Astrocyte (in vitro differentiated cells and primary cell): ENCODE results near the gene GLRA1. TPM values are rescaled to one million over a fixed set of nuclear protein-coding genes. Genes with fewer than 3 reads are reported as not detected.

Experiments used
- DNase-seq: peaks from one replicate; pipeline ENCODE4 v3.0.0-alpha.2; 2010; ENCODE audit warnings: low read depth
- FAIRE-seq: peaks from 2 replicates; lab custom pipeline; 2011; peaks lifted over from hg19 to GRCh38; lab: Jason Lieb, UNC
- H2AFZ ChIP-seq: 2 replicates; pipeline ENCODE4 v1.6.0; 2012; ENCODE audit warnings: low read depth, low read length, inconsistent platforms
- H3K27ac ChIP-seq: 2 replicates; pipeline ENCODE4 v1.5.1; 2011; ENCODE audit warnings: low read depth, low read length, inconsistent platforms
- H3K27me3 ChIP-seq: 2 replicates; pipeline ENCODE4 v1.6.0; 2011; ENCODE audit warnings: low read length, inconsistent platforms; ENCODE audit not compliant: insufficient read depth
- H3K36me3 ChIP-seq: 2 replicates; pipeline ENCODE4 v1.5.1; 2011; ENCODE audit warnings: low read length, inconsistent platforms; ENCODE audit not compliant: insufficient read depth
- H3K4me1 ChIP-seq: 2 replicates; pipeline ENCODE4 v1.5.1; 2011; ENCODE audit warnings: low read length, inconsistent platforms; ENCODE audit not compliant: insufficient read depth
- H3K4me2 ChIP-seq: 2 replicates; pipeline ENCODE4 v1.6.0; 2012; ENCODE audit warnings: low read length, inconsistent platforms
- H3K4me3 ChIP-seq: 2 replicates; pipeline ENCODE4 v1.5.1; 2011; ENCODE audit warnings: low read depth, mild to moderate bottlenecking, low read length, inconsistent platforms; ENCODE audit not compliant: insufficient read depth
- H3K79me2 ChIP-seq: 2 replicates; pipeline ENCODE4 v1.6.0; 2012; ENCODE audit warnings: mild to moderate bottlenecking, low read length, inconsistent platforms; ENCODE audit not compliant: insufficient read depth
- H3K9ac ChIP-seq: 2 replicates; pipeline ENCODE4 v1.6.0; 2012; ENCODE audit warnings: mild to moderate bottlenecking, low read length, inconsistent platforms
- H3K9me3 ChIP-seq: 2 replicates; pipeline ENCODE4 v1.5.1; 2012; ENCODE audit warnings: low read depth, mild to moderate bottlenecking, low read length, inconsistent platforms; ENCODE audit not compliant: insufficient read depth
- H4K20me1 ChIP-seq: 2 replicates; pipeline ENCODE4 v1.6.0; 2012; ENCODE audit warnings: low read length, inconsistent platforms; ENCODE audit not compliant: insufficient read depth
- H3K27ac Mint-ChIP-seq: one replicate; pipeline ENCODE4 v1.8.0; 2021; ENCODE audit warnings: mild to moderate bottlenecking, mixed read lengths; ENCODE audit not compliant: unreplicated experiment
- H3K27me3 Mint-ChIP-seq: one replicate; pipeline ENCODE4 v1.8.0; 2021; ENCODE audit warnings: low read depth, mixed read lengths; ENCODE audit not compliant: unreplicated experiment
- H3K36me3 Mint-ChIP-seq: one replicate; pipeline ENCODE4 v1.8.0; 2021; ENCODE audit warnings: low read depth, mixed read lengths; ENCODE audit not compliant: unreplicated experiment
- H3K4me1 Mint-ChIP-seq: one replicate; pipeline ENCODE4 v1.8.0; 2021; ENCODE audit warnings: low read depth, mixed read lengths; ENCODE audit not compliant: unreplicated experiment
- H3K4me3 Mint-ChIP-seq: one replicate; pipeline ENCODE4 v1.8.0; 2021; ENCODE audit warnings: mild to moderate bottlenecking, moderate library complexity, mixed read lengths; ENCODE audit not compliant: unreplicated experiment
- H3K9me3 Mint-ChIP-seq: one replicate; pipeline ENCODE4 v1.8.0; 2021; ENCODE audit warnings: mild to moderate bottlenecking, mixed read lengths; ENCODE audit not compliant: unreplicated experiment
- CTCF ChIP-seq: IDR thresholded peaks from 2 replicates; pipeline ENCODE4 v1.5.1; 2011; ENCODE audit warnings: low read depth, mild to moderate bottlenecking, inconsistent platforms, low read length, moderate library complexity; ENCODE audit not compliant: insufficient read depth
- EZH2 ChIP-seq: IDR thresholded peaks from 2 replicates; pipeline ENCODE4 v1.6.1; 2012; ENCODE audit warnings: mild to moderate bottlenecking, low read length, inconsistent platforms; ENCODE audit not compliant: insufficient read depth
- total RNA-seq: library from RNA; stranded (reverse); gene quantifications from 2 replicates; pipeline ENCODE4 v1.2.1, GENCODE V29; 2021

The GLRA1 gene
- total RNA-seq, 1 donor from 2014 or later = not detected

DNA sequence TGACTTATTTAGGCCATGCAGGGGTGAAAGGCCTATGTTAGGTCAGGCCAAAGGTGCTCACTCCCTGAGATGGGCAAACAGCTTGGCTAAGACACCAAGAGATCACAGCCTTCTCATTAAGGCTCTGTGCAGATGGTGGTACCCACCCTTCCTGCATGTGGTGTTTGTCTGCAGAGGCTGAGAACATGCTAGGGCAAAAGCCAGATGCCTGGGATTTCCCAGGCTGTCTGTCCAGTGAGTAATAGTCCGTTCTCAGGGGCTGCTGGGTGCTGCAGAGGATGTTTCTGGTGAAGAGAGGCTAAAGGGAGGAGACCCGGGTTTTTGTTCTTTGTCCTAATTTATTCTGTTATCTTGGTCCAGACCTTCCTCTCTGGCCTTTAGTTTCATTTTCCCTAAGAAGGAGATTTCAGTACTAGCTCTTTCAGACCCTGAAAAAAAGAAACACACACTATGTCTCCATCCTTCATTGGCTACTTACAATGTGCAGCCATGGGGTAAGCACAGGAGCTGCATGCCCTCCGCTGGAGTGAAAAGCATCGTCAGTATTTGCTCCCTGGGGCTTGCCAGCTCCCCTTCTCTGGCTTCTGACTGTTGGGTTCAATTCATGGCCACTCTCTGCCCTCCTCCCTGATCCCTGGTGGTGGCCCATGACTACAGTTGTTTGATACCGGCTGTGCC is 23.4 kb upstream of the GLRA1 start:
- no peak overlapping the region for H3K4me2 ChIP-seq
- H3K4me1 ChIP-seq = no peaks in the 10 kb centered on the region
- Mint-ChIP-seq H3K4me1 (peaks cover 30% of the 10 kb centered on the region), H3K4me3 (no peak overlapping the region), H3K36me3 (no peaks in the 10 kb centered on the region), H3K9me3 (no peaks in the 10 kb centered on the region), H3K27me3 (no peaks in the 10 kb centered on the region), H3K27ac (no peak overlapping the region)
- no peaks in the 10 kb centered on the region for H4K20me1 ChIP-seq
- no peak for TF ChIP-seq CTCF
- TF ChIP-seq EZH2 = no peak
- H3K9ac ChIP-seq = no peak overlapping the region
- H3K36me3 ChIP-seq = no peaks in the 10 kb centered on the region
- H2AFZ ChIP-seq = no peak overlapping the region
- H3K27me3 ChIP-seq = no peaks in the 10 kb centered on the region
- no peaks in the 10 kb centered on the region for H3K9me3 ChIP-seq
- no peak for DNase-seq
- H3K27ac ChIP-seq = no peak overlapping the region
- FAIRE-seq = no peak
- no peak overlapping the region for H3K4me3 ChIP-seq
- H3K79me2 ChIP-seq = no peaks in the 10 kb centered on the region

DNA sequence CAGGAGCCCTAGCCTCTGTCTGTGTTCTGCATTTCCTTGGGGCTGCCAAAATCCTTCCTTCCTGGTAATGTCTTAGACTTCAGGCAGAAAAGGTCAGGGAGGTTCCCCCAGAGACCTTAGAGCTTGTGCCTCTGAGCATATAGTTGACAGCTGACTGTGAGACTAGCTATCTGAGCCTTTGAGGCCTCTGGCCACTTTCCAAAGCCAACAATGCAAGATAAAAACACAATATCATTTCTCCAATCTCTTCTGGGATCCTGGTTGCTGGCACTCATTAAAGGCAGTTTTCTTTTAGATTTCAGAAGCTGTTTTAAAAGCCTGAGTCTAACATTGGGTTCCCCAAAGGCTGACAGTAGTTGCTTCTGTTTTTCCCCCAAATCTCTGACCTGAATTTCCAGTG is 13.2 kb upstream of the GLRA1 start:
- Histone ChIP-seq H3K4me3 (no peak overlapping the region), H3K9ac (no peak overlapping the region), H3K27me3 (no peaks in the 10 kb centered on the region), H3K9me3 (no peaks in the 10 kb centered on the region), H3K79me2 (no peaks in the 10 kb centered on the region), H3K36me3 (no peaks in the 10 kb centered on the region), H4K20me1 (no peaks in the 10 kb centered on the region), H3K4me1 (no peaks in the 10 kb centered on the region), H3K4me2 (no peak overlapping the region), H3K27ac (no peak overlapping the region), H2AFZ (no peak overlapping the region)
- no peaks in the 10 kb centered on the region for H3K9me3 Mint-ChIP-seq
- H3K27ac Mint-ChIP-seq = no peak overlapping the region
- no peaks in the 10 kb centered on the region for H3K36me3 Mint-ChIP-seq
- peaks cover 6% of the 10 kb centered on the region for H3K27me3 Mint-ChIP-seq
- TF ChIP-seq CTCF = no peak
- no peak for TF ChIP-seq EZH2
- no peak overlapping the region for H3K4me3 Mint-ChIP-seq
- peaks cover 5% of the 10 kb centered on the region for H3K4me1 Mint-ChIP-seq
- DNase-seq = no peak
- no peak for FAIRE-seq

- no peak for DNase-seq
- Mint-ChIP-seq H3K27ac (no peak overlapping the region), H3K4me1 (peaks cover 5% of the 10 kb centered on the region), H3K9me3 (no peaks in the 10 kb centered on the region), H3K27me3 (peaks cover 6% of the 10 kb centered on the region), H3K4me3 (no peak overlapping the region), H3K36me3 (no peaks in the 10 kb centered on the region)
- Histone ChIP-seq H3K27me3 (no peaks in the 10 kb centered on the region), H3K36me3 (no peaks in the 10 kb centered on the region), H3K79me2 (no peaks in the 10 kb centered on the region), H3K4me1 (no peaks in the 10 kb centered on the region), H3K9me3 (no peaks in the 10 kb centered on the region), H4K20me1 (no peaks in the 10 kb centered on the region), H2AFZ (no peak overlapping the region), H3K27ac (no peak overlapping the region), H3K4me2 (no peak overlapping the region), H3K4me3 (no peak overlapping the region), H3K9ac (no peak overlapping the region)
- no peak for TF ChIP-seq CTCF
- no peak for TF ChIP-seq EZH2
- FAIRE-seq = no peak
Observed at GRCh38 chr5:151935135-151935695, 10.6 kb upstream of the GLRA1 start.
